HFFc6 (cell line): ENCODE measurements around the gene CHAF1B. TPM values are rescaled to one million over a fixed set of nuclear protein-coding genes. Genes with fewer than 3 reads are reported as not detected.

ENCODE experiments used
- DNase-seq: peaks from one replicate; pipeline ENCODE4 v3.0.0-alpha.2; 2018
- H3K27ac Mint-ChIP-seq: 2 replicates; pipeline ENCODE4 v1.8.0; 2020; ENCODE audit warnings: mild to moderate bottlenecking, mixed read lengths
- H3K27me3 Mint-ChIP-seq: 2 replicates; pipeline ENCODE4 v1.8.0; 2021; ENCODE audit warnings: mild to moderate bottlenecking, moderate library complexity, mixed read lengths; ENCODE audit not compliant: insufficient read depth
- H3K36me3 Mint-ChIP-seq: 2 replicates; pipeline ENCODE4 v1.8.0; 2021; ENCODE audit warnings: low read depth, mixed read lengths
- H3K4me1 Mint-ChIP-seq: 2 replicates; pipeline ENCODE4 v1.8.0; 2020; ENCODE audit warnings: low read depth, mixed read lengths
- H3K4me3 Mint-ChIP-seq: 2 replicates; pipeline ENCODE4 v1.8.0; 2020; ENCODE audit warnings: mild to moderate bottlenecking, moderate library complexity, mixed read lengths
- H3K9me3 Mint-ChIP-seq: 2 replicates; pipeline ENCODE4 v1.8.0; 2020; ENCODE audit warnings: mild to moderate bottlenecking, mixed read lengths
- total RNA-seq, 6 experiments: library from RNA; stranded (reverse); fragmentation: NEBNext Ultra II Directional; extraction: Animal tissue kit (Norgen Biotek cat#: 25700); gene quantifications; 2 replicates in 1 of 6; 3 replicates in 5 of 6; pipeline ENCODE4 v1.2.3, GENCODE V29; 2021
- TF ChIP-seq, protein P1 (sequence below): fragments of 200-600 bp; sonication (generic); IDR thresholded peaks from 2 replicates; pipeline ENCODE4 v1.5.0; 2021; ENCODE audit warnings: antibody characterized with exemption, mild to moderate bottlenecking

The CHAF1B gene
- total RNA-seq, 6 experiments from 2014 or later: 4.3 to 11.4 (median 10.5) TPM

DNA sequence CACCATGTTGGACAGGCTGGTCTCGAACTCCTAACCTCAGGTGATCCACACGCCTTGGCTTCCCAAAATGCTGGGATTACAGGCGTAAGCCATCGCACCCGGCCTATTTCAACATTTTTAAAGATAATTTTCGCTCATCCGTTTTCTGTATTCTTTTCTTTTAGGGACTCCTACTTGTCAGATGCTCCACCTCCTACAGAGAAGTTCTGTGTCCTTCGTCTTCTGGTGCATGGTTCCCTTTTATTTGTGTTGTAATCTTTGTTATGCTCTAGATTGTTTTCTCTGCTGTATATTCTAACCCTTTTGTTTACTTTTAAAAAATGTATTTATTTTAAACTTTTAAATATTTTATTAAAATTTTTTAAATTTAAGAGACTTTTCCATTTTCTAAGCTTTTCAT lies 66.3 kb downstream of the CHAF1B start:
- no peak overlapping the region for H3K4me3 Mint-ChIP-seq
- H3K4me1 Mint-ChIP-seq: peaks cover 15% of the 10 kb centered on the region
- no peaks in the 10 kb centered on the region for H3K9me3 Mint-ChIP-seq
- H3K27me3 Mint-ChIP-seq: no peaks in the 10 kb centered on the region
- H3K27ac Mint-ChIP-seq: no peak overlapping the region
- DNase-seq: no peak
- H3K36me3 Mint-ChIP-seq: no peaks in the 10 kb centered on the region
- TF ChIP-seq, protein P1, sequence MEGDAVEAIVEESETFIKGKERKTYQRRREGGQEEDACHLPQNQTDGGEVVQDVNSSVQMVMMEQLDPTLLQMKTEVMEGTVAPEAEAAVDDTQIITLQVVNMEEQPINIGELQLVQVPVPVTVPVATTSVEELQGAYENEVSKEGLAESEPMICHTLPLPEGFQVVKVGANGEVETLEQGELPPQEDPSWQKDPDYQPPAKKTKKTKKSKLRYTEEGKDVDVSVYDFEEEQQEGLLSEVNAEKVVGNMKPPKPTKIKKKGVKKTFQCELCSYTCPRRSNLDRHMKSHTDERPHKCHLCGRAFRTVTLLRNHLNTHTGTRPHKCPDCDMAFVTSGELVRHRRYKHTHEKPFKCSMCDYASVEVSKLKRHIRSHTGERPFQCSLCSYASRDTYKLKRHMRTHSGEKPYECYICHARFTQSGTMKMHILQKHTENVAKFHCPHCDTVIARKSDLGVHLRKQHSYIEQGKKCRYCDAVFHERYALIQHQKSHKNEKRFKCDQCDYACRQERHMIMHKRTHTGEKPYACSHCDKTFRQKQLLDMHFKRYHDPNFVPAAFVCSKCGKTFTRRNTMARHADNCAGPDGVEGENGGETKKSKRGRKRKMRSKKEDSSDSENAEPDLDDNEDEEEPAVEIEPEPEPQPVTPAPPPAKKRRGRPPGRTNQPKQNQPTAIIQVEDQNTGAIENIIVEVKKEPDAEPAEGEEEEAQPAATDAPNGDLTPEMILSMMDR: no peak

DNA sequence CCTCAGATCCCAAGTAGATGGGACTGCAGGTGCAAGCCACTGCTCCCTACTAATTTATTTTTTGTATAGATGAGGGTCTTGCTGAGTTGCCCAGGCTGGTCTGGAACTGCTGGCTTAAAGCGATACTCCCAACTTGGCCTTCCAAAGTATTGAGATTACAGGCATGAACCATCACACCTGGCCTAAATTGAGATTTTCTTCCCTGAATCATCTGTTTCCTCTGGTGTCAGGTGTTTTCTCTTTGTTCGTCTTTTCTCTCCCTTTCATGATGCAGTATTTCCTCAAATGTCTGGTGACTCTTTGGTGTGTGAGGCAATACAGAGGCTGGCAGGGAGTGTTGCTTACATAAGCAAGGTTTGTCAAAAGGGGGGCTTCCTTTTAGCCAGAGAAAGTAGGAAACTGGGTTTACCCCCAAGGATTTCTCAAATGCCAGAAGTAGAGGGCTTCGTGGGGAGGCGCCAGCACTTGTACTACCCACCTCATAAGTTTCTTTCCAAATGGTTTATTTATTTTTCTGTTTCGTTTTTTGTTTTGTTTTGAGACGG lies 67.2 kb downstream of the CHAF1B start:
- Mint-ChIP-seq H3K27me3 (no peaks in the 10 kb centered on the region), H3K27ac (no peak overlapping the region), H3K4me1 (peaks cover 15% of the 10 kb centered on the region), H3K36me3 (no peaks in the 10 kb centered on the region), H3K4me3 (no peak overlapping the region), H3K9me3 (no peaks in the 10 kb centered on the region)
- TF ChIP-seq, protein P1: no peak
- DNase-seq: no peak

DNA sequence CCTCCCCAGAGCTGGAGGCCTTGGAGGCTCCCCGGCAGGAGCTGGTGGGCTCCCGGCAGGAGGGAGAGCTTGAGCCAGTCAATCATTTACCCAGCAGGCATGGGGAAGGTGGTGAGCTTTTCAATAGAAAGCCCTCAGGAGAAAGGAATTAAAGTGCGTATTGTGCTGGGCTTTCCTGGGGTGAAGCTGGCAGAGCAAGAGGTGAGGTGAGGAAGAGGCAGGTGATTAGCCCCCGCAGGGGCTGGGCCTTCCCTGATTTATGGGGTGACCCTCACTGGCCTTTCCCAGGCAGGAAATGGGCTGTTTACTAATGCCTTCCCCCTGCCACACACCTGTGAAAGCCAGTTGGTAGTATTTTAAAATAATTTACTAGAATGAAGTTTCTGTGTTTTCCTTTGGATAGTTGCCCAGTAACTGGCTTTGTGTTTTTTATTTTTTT lies 68.9 kb downstream of the CHAF1B start:
- Mint-ChIP-seq H3K27me3 (no peaks in the 10 kb centered on the region), H3K9me3 (no peaks in the 10 kb centered on the region), H3K4me1 (peaks cover 15% of the 10 kb centered on the region), H3K36me3 (no peaks in the 10 kb centered on the region), H3K4me3 (no peak overlapping the region), H3K27ac (no peak overlapping the region)
- TF ChIP-seq, protein P1: no peak
- no peak for DNase-seq

DNA sequence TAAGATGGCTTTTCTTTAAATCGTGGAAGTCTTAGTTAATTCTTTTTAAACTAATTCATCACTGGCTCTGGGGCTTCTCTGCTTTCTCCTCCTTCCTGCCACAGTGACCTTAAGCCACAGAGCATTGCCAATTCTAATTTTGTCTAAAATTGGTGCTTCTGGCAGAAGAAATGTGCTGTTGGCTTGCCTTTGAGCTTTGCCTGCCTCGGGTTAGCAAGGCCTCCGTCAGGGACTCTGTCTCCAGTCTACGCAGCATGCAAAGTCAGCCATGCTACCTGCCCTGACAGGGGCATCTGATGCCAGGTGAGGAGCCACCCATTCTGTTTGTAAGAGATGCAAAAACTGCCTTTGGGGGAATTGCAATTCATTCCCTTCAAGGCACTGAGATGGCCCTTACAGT lies 69.5 kb downstream of the CHAF1B start:
- Mint-ChIP-seq H3K4me3 (no peak overlapping the region), H3K4me1 (peaks cover 15% of the 10 kb centered on the region), H3K27me3 (no peaks in the 10 kb centered on the region), H3K36me3 (no peaks in the 10 kb centered on the region), H3K9me3 (no peaks in the 10 kb centered on the region), H3K27ac (no peak overlapping the region)
- TF ChIP-seq, protein P1: no peak
- no peak for DNase-seq

DNA sequence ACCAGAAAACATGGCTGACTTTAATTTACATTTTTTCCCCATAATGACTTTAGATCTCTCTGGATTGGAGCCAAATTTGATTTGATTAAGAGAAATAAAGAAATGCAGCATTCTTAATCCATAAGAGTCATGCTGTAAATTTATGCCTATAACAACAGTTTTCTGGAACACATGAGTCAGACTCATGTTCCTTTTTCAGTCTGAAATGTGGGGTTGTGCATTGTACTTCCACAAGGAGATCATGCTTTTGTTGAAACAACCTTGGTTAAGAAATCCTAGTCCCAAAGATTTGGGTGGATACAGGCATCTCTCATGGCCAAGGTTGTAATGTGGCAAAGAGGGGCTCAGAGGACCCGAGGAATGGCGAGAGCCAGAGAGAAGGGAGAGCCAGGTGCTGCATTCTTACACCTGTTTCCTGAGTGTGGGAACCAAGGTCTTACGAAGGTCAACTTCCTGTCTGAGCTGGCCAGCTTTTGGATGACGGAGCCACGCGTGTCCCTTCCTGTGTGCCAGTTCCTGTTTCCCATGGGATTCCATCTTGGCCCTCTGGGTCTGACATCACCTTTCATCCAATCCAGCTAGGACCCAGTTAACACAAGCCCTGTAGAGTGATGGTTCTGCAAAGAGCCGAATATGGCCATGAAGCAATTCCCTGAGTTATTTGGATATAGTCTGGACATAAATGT lies 71.7 kb downstream of the CHAF1B start:
- Mint-ChIP-seq H3K27me3 (no peaks in the 10 kb centered on the region), H3K4me3 (no peak overlapping the region), H3K4me1 (peaks cover 5% of the 10 kb centered on the region; the same call in 1 of the 2 replicates), H3K9me3 (no peaks in the 10 kb centered on the region), H3K27ac (no peak overlapping the region), H3K36me3 (no peaks in the 10 kb centered on the region)
- TF ChIP-seq, protein P1: no peak
- DNase-seq: no peak
